Lower leg skin (tissue), 4 donors: ENCODE results near the gene ZNF385D. TPM values are rescaled to one million over a fixed set of nuclear protein-coding genes. Genes with fewer than 3 reads are reported as not detected.
"Not testable (repeated sequence)": the region's sequence is repeated elsewhere in the genome, so short reads cannot be mapped to it uniquely, and the experiment has no call there.

Experiments
- DNase-seq, 2 donors: peaks; one replicate each; pipeline ENCODE4 v3.0.0-alpha.2; 2019; ENCODE audit warnings: low spot score in 2 of 2
- H3K4me3 ChIP-seq: fragments of 200-600 bp; sonication (generic); 2 replicates; pipeline ENCODE4 v1.5.1; 2017; ENCODE audit warnings: mild to moderate bottlenecking, low read depth; ENCODE audit not compliant: poor library complexity, severe bottlenecking
- POLR2A ChIP-seq, 2 donors: fragments of 450-650 bp; IDR thresholded peaks; one replicate each; pipeline ENCODE4 v1.6.1; 2016 to 2017; ENCODE audit warnings: antibody characterized with exemption in 2 of 2, mild to moderate bottlenecking in 1 of 2, moderate library complexity in 1 of 2
- WGBS, 2 donors: methylation state at CpG; one replicate each; pipeline ENCODE4 v1.1.5; 2018; 5-methylcytosine and 5-hydroxymethylcytosine counted together
- intact Hi-C: fragments of 100-400 bp; cut with DNase I; formaldehyde crosslinking; loops from one replicate; pipeline ENCODE4 v1.15.0; 2023; ENCODE audit warnings: low total_unique reads
- total RNA-seq, 4 donors: library from RNA; depleted of rRNA; stranded (reverse); fragments of >200 nt; gene quantifications; one replicate each; pipeline ENCODE4 v1.1.0, GENCODE V29; 2016
- TF ChIP-seq, protein P1 (sequence below), 3 donors: fragments of 450-650 bp; IDR thresholded peaks; one replicate each; pipeline ENCODE4 v1.5.1; 2016; ENCODE audit warnings: antibody characterized with exemption in 3 of 3, mild to moderate bottlenecking in 3 of 3, moderate library complexity in 2 of 3

ZNF385D gene
- total RNA-seq, 4 donors from 2014 or later: 0.38 to 4.2 (median 2.1) TPM

GRCh38 chr3:21393683-21394311 is 357.2 kb downstream of the ZNF385D start:
- intact Hi-C loops: no loop called here
- WGBS, 2 donors: 34 to 52% methylated on average over 4 of the region's 4 CpGs
- no peak for DNase-seq
- TF ChIP-seq, protein P1, sequence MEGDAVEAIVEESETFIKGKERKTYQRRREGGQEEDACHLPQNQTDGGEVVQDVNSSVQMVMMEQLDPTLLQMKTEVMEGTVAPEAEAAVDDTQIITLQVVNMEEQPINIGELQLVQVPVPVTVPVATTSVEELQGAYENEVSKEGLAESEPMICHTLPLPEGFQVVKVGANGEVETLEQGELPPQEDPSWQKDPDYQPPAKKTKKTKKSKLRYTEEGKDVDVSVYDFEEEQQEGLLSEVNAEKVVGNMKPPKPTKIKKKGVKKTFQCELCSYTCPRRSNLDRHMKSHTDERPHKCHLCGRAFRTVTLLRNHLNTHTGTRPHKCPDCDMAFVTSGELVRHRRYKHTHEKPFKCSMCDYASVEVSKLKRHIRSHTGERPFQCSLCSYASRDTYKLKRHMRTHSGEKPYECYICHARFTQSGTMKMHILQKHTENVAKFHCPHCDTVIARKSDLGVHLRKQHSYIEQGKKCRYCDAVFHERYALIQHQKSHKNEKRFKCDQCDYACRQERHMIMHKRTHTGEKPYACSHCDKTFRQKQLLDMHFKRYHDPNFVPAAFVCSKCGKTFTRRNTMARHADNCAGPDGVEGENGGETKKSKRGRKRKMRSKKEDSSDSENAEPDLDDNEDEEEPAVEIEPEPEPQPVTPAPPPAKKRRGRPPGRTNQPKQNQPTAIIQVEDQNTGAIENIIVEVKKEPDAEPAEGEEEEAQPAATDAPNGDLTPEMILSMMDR (IDR thresholded peaks at IDR 0.05): no peak
- TF ChIP-seq POLR2A (IDR thresholded peaks at IDR 0.05): no peak
- no peak overlapping the region for H3K4me3 ChIP-seq

DNA sequence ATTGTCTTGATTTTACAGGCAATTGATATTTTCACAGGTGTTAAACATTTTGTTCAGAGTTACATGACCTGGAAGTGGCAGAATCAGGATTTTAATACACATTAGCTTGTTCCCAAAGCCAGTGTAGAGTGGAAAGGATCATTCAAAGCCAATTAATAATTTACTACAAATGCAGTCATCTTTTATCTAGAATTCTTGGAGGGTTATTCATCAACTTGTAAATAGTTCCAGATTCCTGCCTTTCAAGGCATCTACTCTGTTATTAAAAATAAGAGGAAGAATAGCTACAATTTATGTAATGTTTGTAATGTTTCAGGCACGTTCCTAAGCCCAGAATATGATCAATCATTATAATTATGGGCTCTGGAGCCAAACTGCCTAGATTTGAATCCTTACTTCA is 358.5 kb downstream of the ZNF385D start:
- TF ChIP-seq, protein P1 (IDR thresholded peaks at IDR 0.05): no peak
- TF ChIP-seq POLR2A (IDR thresholded peaks at IDR 0.05): no peak
- 19 to 29% methylated on average over 1 of the region's 1 CpG for WGBS, 2 donors

GRCh38 chr3:21390856-21391255 is 360.2 kb downstream of the ZNF385D start:
- 0 to 24% methylated on average over 1 of the region's 1 CpG for WGBS, 2 donors
- TF ChIP-seq, protein P1 (IDR thresholded peaks at IDR 0.05): no peak
- TF ChIP-seq POLR2A (IDR thresholded peaks at IDR 0.05): no peak
- H3K4me3 ChIP-seq: no peak overlapping the region
- intact Hi-C loops: no loop called here
- no peak for DNase-seq

More for the DNA sequence above, 358.5 kb downstream of the ZNF385D start:
- no peak for DNase-seq
- intact Hi-C loops: no loop called here
- H3K4me3 ChIP-seq: no peak overlapping the region

DNA sequence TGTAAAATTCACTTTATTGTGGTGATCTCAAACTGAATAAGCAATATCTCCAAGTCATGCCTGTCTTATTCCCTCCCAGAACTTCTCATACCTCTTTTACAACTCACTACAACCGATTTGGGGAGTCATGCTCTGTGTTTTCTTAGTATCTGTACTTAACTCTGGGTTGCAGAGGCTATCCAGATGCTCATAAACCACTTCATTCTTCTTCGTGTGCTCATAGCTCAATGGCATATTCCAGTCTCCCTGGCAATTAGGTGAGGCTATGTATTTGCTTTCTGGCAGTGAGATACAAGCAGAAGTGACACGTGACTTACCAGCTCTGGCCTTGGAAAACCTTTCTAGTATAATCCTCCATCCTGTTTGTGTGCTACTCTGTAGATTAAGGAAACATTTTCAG is 360.9 kb downstream of the ZNF385D start:
- TF ChIP-seq, protein P1 (IDR thresholded peaks at IDR 0.05): no peak
- no peak for TF ChIP-seq POLR2A (IDR thresholded peaks at IDR 0.05)
- H3K4me3 ChIP-seq: no peak overlapping the region
- WGBS, 2 donors: 56 to 57% methylated on average over 3 of the region's 3 CpGs
- DNase-seq: no peak
- intact Hi-C loops: no loop called here

DNA sequence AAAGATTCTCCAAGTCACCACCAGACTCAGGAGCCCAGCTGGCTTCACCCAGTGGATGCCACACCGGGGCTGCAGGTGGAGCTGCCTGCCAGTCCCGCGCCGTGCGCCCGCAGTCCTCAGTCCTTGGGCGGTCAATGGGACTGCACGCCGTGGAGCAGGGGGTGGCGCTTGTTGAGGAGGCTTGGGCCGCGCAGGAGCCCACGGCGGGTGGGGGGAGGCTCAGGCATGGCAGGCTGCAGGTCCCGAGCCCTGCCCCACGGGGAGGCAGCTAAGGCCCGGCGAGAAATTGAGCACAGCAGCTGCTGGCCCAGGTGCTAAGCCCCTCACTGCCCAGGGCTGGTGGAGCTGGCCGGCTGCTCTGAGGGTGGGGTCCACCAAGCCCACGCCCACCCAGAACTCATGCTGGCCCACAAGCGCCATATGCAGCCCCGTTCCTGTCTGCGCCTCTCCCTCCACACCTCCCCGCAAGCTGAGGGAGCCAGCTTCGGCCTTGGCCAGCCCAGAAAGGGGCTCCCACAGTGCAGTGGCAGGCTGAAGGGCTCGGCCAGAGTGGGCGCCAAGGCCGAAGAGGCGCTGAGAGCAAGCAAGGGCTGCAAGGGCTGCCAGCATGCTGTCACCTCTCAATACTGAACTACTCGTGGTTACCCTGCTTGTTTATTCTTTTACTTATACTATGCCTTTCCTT is 363.7 kb downstream of the ZNF385D start:
- 90 to 93% methylated on average over 28 to 30 of the region's 30 CpGs for WGBS, 2 donors
- DNase-seq, H3K4me3 ChIP-seq, intact Hi-C loops: not testable (repeated sequence)

GRCh38 chr3:21378036-21378435 is 373.0 kb downstream of the ZNF385D start:
- intact Hi-C loops, DNase-seq, H3K4me3 ChIP-seq: not testable (repeated sequence)
- WGBS, 2 donors: 89 to 92% methylated on average over 5 of the region's 5 CpGs
